Head of caudate nucleus (tissue), 42 donors: Measurements from ENCODE around the gene SVEP1.
"Not testable (repeated sequence)": the region's sequence is repeated elsewhere in the genome, so short reads cannot be mapped to it uniquely, and the experiment has no call there.

Experiments used
- DNase-seq, 42 donors: peaks; one replicate each; pipeline versions ENCODE4 v3.0.0 to v3.0.0-alpha.2; 2020 to 2021; ENCODE audit warnings: mixed read lengths in 7 of 42
- intact Hi-C: fragments of 100-400 bp; cut with DNase I; formaldehyde crosslinking; loops from one replicate; pipeline ENCODE4 v1.15.0; 2022

The SVEP1 gene

GRCh38 chr9:110579034-110579861 is at the start of gene SVEP1:
Gene SVEP1, minus strand, starts transcription at chr9:110579741. Its CDS starts 198 bp downstream, at chr9:110579543.
- intact Hi-C loops, result no loop called here
- peak; percentile 13 to 86 (median 54) for DNase-seq

GRCh38 chr9:110626101-110626829 is 46.7 kb upstream of the SVEP1 start:
- no peak for DNase-seq
- intact Hi-C loops, result no loop called here

- peak in 27 of 42 donors; percentile 13 to 89 (median 61) for DNase-seq
- intact Hi-C loops, result no loop called here
These were observed 44.0 kb upstream of the SVEP1 start for GRCh38 chr9:110623462-110624025.

GRCh38 chr9:110622368-110622767 is 42.8 kb upstream of the SVEP1 start:
- intact Hi-C loops, result no loop called here

GRCh38 chr9:110620726-110621125 is 41.2 kb upstream of the SVEP1 start:
- intact Hi-C loops, result no loop called here
- no peak for DNase-seq

More at GRCh38 chr9:110622368-110622767, 42.8 kb upstream of the SVEP1 start:
- no peak for DNase-seq

GRCh38 chr9:110619831-110620230 is 40.3 kb upstream of the SVEP1 start:
- DNase-seq, result no peak
- intact Hi-C loops, result no loop called here

- intact Hi-C loops, result no loop called here
These were observed 36.0 kb upstream of the SVEP1 start for GRCh38 chr9:110615498-110615897.

GRCh38 chr9:110614576-110614975 is 35.0 kb upstream of the SVEP1 start:
- DNase-seq, intact Hi-C loops: not testable (repeated sequence)

More at GRCh38 chr9:110615498-110615897, 36.0 kb upstream of the SVEP1 start:
- no peak for DNase-seq

- intact Hi-C loops, result no loop called here
- no peak for DNase-seq
These were observed 26.7 kb upstream of the SVEP1 start for GRCh38 chr9:110606179-110606790.

- DNase-seq, result no peak
- intact Hi-C loops, result no loop called here
These were observed 26.0 kb upstream of the SVEP1 start for GRCh38 chr9:110605565-110605964.

- intact Hi-C loops, result no loop called here
- no peak for DNase-seq
These were observed 24.6 kb upstream of the SVEP1 start for GRCh38 chr9:110604171-110604601.

- intact Hi-C loops, result no loop called here
- DNase-seq, result no peak
These were observed 22.7 kb upstream of the SVEP1 start for GRCh38 chr9:110602281-110602680.

- no peak for DNase-seq
- intact Hi-C loops, result no loop called here
These were observed 21.6 kb upstream of the SVEP1 start for GRCh38 chr9:110601098-110601497.

- DNase-seq, result no peak
- intact Hi-C loops, result no loop called here
These were observed 19.9 kb upstream of the SVEP1 start for GRCh38 chr9:110599468-110599867.

GRCh38 chr9:110592044-110592830 is 12.7 kb upstream of the SVEP1 start:
- intact Hi-C loops, result no loop called here
- DNase-seq, result no peak

GRCh38 chr9:110591526-110591925 is 12.0 kb upstream of the SVEP1 start:
- intact Hi-C loops, result no loop called here
- DNase-seq, result no peak

GRCh38 chr9:110590816-110591215 is 11.3 kb upstream of the SVEP1 start:
- intact Hi-C loops, result no loop called here

GRCh38 chr9:110588296-110588695 is 8.8 kb upstream of the SVEP1 start:
- no peak for DNase-seq
- intact Hi-C loops, result no loop called here

More at GRCh38 chr9:110590816-110591215, 11.3 kb upstream of the SVEP1 start:
- no peak for DNase-seq

GRCh38 chr9:110583237-110583636 is 3.7 kb upstream of the SVEP1 start:
- intact Hi-C loops, result no loop called here
- DNase-seq, result peak in 5 of 42 donors; percentile 13 to 70 (median 23)
